Measurements from ENCODE around the gene PSMC3.

DNA sequence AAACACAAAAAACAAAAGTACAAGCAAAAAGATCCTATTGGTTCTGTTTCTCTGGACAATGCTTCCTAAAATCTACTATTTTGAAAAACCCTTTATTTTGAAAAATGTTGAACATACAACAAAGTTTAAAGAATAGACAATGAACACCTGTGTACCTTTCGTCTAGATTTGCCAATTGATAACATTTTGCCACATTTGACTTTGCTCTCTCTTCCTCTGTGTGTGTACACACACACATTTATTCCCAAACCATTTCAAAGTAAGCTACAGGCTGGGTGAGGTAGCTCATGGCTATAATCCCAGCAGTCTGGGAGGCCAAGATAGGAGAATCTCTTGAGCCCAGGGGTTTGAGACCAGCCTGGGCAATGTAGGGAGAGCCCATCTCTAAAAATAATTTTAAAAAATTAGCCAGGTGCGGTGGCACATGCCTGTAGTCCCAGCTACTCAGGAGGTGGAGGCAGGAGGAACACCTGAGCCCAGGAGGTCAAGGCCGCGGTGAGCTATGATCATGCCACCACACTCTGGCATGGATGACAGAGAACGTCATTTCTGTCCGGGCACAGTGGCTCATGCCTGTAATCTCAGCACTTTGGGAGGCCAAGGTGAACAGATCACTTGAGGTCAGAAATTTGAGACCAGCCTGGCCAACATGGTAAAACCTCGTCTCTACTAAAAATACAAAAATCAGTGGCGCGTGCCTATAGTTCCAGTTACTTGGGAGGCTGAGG is 5.3 kb upstream of the PSMC3 start:
- TF ChIP-seq, protein P1, sequence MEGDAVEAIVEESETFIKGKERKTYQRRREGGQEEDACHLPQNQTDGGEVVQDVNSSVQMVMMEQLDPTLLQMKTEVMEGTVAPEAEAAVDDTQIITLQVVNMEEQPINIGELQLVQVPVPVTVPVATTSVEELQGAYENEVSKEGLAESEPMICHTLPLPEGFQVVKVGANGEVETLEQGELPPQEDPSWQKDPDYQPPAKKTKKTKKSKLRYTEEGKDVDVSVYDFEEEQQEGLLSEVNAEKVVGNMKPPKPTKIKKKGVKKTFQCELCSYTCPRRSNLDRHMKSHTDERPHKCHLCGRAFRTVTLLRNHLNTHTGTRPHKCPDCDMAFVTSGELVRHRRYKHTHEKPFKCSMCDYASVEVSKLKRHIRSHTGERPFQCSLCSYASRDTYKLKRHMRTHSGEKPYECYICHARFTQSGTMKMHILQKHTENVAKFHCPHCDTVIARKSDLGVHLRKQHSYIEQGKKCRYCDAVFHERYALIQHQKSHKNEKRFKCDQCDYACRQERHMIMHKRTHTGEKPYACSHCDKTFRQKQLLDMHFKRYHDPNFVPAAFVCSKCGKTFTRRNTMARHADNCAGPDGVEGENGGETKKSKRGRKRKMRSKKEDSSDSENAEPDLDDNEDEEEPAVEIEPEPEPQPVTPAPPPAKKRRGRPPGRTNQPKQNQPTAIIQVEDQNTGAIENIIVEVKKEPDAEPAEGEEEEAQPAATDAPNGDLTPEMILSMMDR (IDR thresholded peaks at IDR 0.05; ENCODE audit: poor library complexity) = no peak
- no peak for TF ChIP-seq EZH2 (IDR thresholded peaks at IDR 0.05; ENCODE audit: borderline replicate concordance)
- no peak for TF ChIP-seq EZH2phosphoT487 (IDR thresholded peaks at IDR 0.05; ENCODE audit: low read depth, severe bottlenecking, unreplicated experiment)
